ENCODE data around the gene PLN. TPM values are rescaled to one million over a fixed set of nuclear protein-coding genes. Genes with fewer than 3 reads are reported as not detected.

PLN gene
- polyA plus RNA-seq, 1 of the 3 experiments (the other 2 are of a cell fraction), result not detected

- DNase-seq, result no peak
- Histone ChIP-seq H3K4me1 (ENCODE audit: control insufficient read depth in 1 of 2, insufficient read depth in 2 of 2, low read depth in 1 of 2, low read length in 1 of 2) (no peaks in the 10 kb centered on the region; a peak in 1 of 4 replicates), H3K36me3 (replicated peaks in 1 of 2; ENCODE audit: control insufficient read depth in 1 of 2, insufficient read depth in 2 of 2, low read length in 1 of 2) (peaks cover 0 to 5% of the 10 kb centered on the region in 2 experiments), H3K27me3 (ENCODE audit: insufficient read depth) (no peaks in the 10 kb centered on the region), H3K9me2 (no peaks in the 10 kb centered on the region), H3K79me2 (ENCODE audit: insufficient read depth) (peaks cover 6% of the 10 kb centered on the region), H3K9ac (no peak overlapping the region), H4K20me1 (ENCODE audit: insufficient read depth) (peaks cover 5% of the 10 kb centered on the region; the same call in 1 of the 2 replicates), H3K9me3 (no peaks in the 10 kb centered on the region), H3K27ac (ENCODE audit: low read depth in 2 of 2, low read length in 1 of 2) (no peak overlapping the region), H3F3A (replicated peaks; ENCODE audit: insufficient read depth) (no peaks in the 10 kb centered on the region), H2AFZ (ENCODE audit: low read depth) (no peak overlapping the region), H3K4me3 (ENCODE audit: low read depth in 2 of 2, low read length in 1 of 2) (no peak overlapping the region), H3K4me2 (no peak overlapping the region)
- POLR2A ChIA-PET, result no interaction called here
- 92% methylated on average over 5 of the region's 5 CpGs for WGBS (ENCODE audit: low lambda C conversion rate)
- TF ChIP-seq ELF1 (IDR thresholded peaks at IDR 0.05) (no peak), IRF3 (IDR thresholded peaks at IDR 0.05; ENCODE audit: low read depth, low read length) (no peak), RFX5 (IDR thresholded peaks at IDR 0.05; ENCODE audit: low read length) (no peak), FOSL2 (IDR thresholded peaks at IDR 0.05; ENCODE audit: borderline replicate concordance, low read depth) (no peak), CTCF (IDR thresholded peaks at IDR 0.05) (no peak), SMC3 (IDR thresholded peaks at IDR 0.05; ENCODE audit: low read depth, low read length) (no peak), USF1 (IDR thresholded peaks at IDR 0.05; ENCODE audit: borderline replicate concordance, low read depth) (no peak), RCOR1 (IDR thresholded peaks at IDR 0.05; ENCODE audit: low read length) (no peak), NFIC (IDR thresholded peaks at IDR 0.05; ENCODE audit: borderline replicate concordance) (no peak), TAF1 (IDR thresholded peaks at IDR 0.05; ENCODE audit: borderline replicate concordance, low read depth, low read length) (no peak), YY1 (IDR thresholded peaks at IDR 0.05; ENCODE audit: low read depth) (no peak), POLR2AphosphoS5 (IDR thresholded peaks at IDR 0.05; ENCODE audit: low read depth, low read length) (no peak), EP300 (IDR thresholded peaks at IDR 0.05; ENCODE audit: borderline replicate concordance in 1 of 2, low read depth in 1 of 2, low read length in 1 of 2) (no peak)
- CTCF ChIA-PET, result no interaction called here
These were observed 40.5 kb downstream of the PLN start for GRCh38 chr6:118588626-118589025.

GRCh38 chr6:118589186-118589585 is 41.1 kb downstream of the PLN start:
- H2AFZ ChIP-seq (ENCODE audit: low read depth), result no peak overlapping the region
- 99% methylated on average over 4 of the region's 4 CpGs for WGBS (ENCODE audit: low lambda C conversion rate)
- no peak overlapping the region for H3K4me2 ChIP-seq
- peaks cover 6% of the 10 kb centered on the region for H3K79me2 ChIP-seq (ENCODE audit: insufficient read depth)
- H3K36me3 ChIP-seq (replicated peaks in 1 of 2; ENCODE audit: control insufficient read depth in 1 of 2, insufficient read depth in 2 of 2, low read length in 1 of 2), result peaks cover 0 to 5% of the 10 kb centered on the region in 2 experiments
- H3K9me3 ChIP-seq, result no peaks in the 10 kb centered on the region
- no peak for DNase-seq
- H3K27me3 ChIP-seq (ENCODE audit: insufficient read depth), result no peaks in the 10 kb centered on the region
- ChIA-PET POLR2A (no interaction called here), CTCF (no interaction called here)
- H3K9ac ChIP-seq, result no peak overlapping the region
- H3K9me2 ChIP-seq, result no peaks in the 10 kb centered on the region
- peaks cover 5% of the 10 kb centered on the region; the same call in 1 of the 2 replicates for H4K20me1 ChIP-seq (ENCODE audit: insufficient read depth)
- H3K27ac ChIP-seq (ENCODE audit: low read depth in 2 of 2, low read length in 1 of 2), result no peak overlapping the region
- H3K4me1 ChIP-seq (ENCODE audit: control insufficient read depth in 1 of 2, insufficient read depth in 2 of 2, low read depth in 1 of 2, low read length in 1 of 2), result no peaks in the 10 kb centered on the region; a peak in 1 of 4 replicates
- TF ChIP-seq TCF12 (IDR thresholded peaks at IDR 0.05) (no peak), CHD2 (IDR thresholded peaks at IDR 0.05; ENCODE audit: low read length, partially characterized antibody) (no peak), GATA2 (CRISPR knock-in tag; IDR thresholded peaks at IDR 0.05) (no peak), TAF1 (IDR thresholded peaks at IDR 0.05; ENCODE audit: borderline replicate concordance, low read depth, low read length) (no peak), EZH2phosphoT487 (IDR thresholded peaks at IDR 0.05; ENCODE audit: borderline replicate concordance, low read depth) (no peak), IRF3 (IDR thresholded peaks at IDR 0.05; ENCODE audit: low read depth, low read length) (no peak), FOSL2 (IDR thresholded peaks at IDR 0.05; ENCODE audit: borderline replicate concordance, low read depth) (no peak), JUND (IDR thresholded peaks at IDR 0.05) (no peak), YY1 (IDR thresholded peaks at IDR 0.05; ENCODE audit: low read depth) (no peak), FOXJ3 (CRISPR knock-in tag; IDR thresholded peaks at IDR 0.05) (no peak), FOXM1 (IDR thresholded peaks at IDR 0.05; ENCODE audit: low read depth) (no peak), MXI1 (IDR thresholded peaks at IDR 0.05; ENCODE audit: low read depth, low read length) (no peak), RCOR1 (IDR thresholded peaks at IDR 0.05; ENCODE audit: low read length) (no peak)
- no peak overlapping the region for H3K4me3 ChIP-seq (ENCODE audit: low read depth in 2 of 2, low read length in 1 of 2)
- no peaks in the 10 kb centered on the region for H3F3A ChIP-seq (replicated peaks; ENCODE audit: insufficient read depth)

All from SK-N-SH (cell line).